ENCODE data around the gene BTN3A1.
"Not testable (repeated sequence)": the region's sequence is repeated elsewhere in the genome, so short reads cannot be mapped to it uniquely, and the experiment has no call there.

BTN3A1 gene

GRCh38 chr6:26457806-26458688 is 56.0 kb downstream of the BTN3A1 start, which contains the start of gene BTN2A1:
TSS of gene BTN2A1 (plus strand) at chr6:26457955. CDS start at chr6:26458637, 682 bp downstream.
- DNase-seq = peak; percentile 92
- in situ Hi-C loops (cut with HindIII; ENCODE audit: low pct_ligation_motif_present, low pct_unique_long_range_greater_than_20kb, low sequenced_read_pairs) = no loop called here

GRCh38 chr6:26459023-26459810 is 57.1 kb downstream of the BTN3A1 start:
- DNase-seq = no peak

GRCh38 chr6:26461353-26461752 is 59.3 kb downstream of the BTN3A1 start:
- DNase-seq; in situ Hi-C loops (cut with HindIII; ENCODE audit: low pct_ligation_motif_present, low pct_unique_long_range_greater_than_20kb, low sequenced_read_pairs): not testable (repeated sequence)

More at GRCh38 chr6:26459023-26459810, 57.1 kb downstream of the BTN3A1 start:
- in situ Hi-C loops (cut with HindIII; ENCODE audit: low pct_ligation_motif_present, low pct_unique_long_range_greater_than_20kb, low sequenced_read_pairs) = no loop called here

GRCh38 chr6:26464014-26464413 is 61.9 kb downstream of the BTN3A1 start:
- in situ Hi-C loops (cut with HindIII; ENCODE audit: low pct_ligation_motif_present, low pct_unique_long_range_greater_than_20kb, low sequenced_read_pairs) = no loop called here

GRCh38 chr6:26464416-26465131 is 62.5 kb downstream of the BTN3A1 start:
- DNase-seq = no peak
- in situ Hi-C loops (cut with HindIII; ENCODE audit: low pct_ligation_motif_present, low pct_unique_long_range_greater_than_20kb, low sequenced_read_pairs) = no loop called here

More at GRCh38 chr6:26464014-26464413, 61.9 kb downstream of the BTN3A1 start:
- no peak for DNase-seq
